GM18907 (cell line): Measurements from ENCODE around the gene CYFIP1.

Experiments used
- ATAC-seq: cut with Tn5 transposase; IDR thresholded peaks from one replicate; pipeline ENCODE4 v1.9.1; 2021; ENCODE audit warnings: mild to moderate bottlenecking, moderate library complexity; ENCODE audit not compliant: unreplicated experiment

CYFIP1 gene

GRCh38 chr15:22827125-22827524 lies 153.0 kb downstream of the CYFIP1 start:
- ATAC-seq = no peak

GRCh38 chr15:22823495-22824128 lies 156.6 kb downstream of the CYFIP1 start:
- no peak for ATAC-seq

- ATAC-seq = no peak
Observed at GRCh38 chr15:22819651-22820050, 160.5 kb downstream of the CYFIP1 start.
